DMS53 (cell line): ENCODE data around the gene CETP.
"Not testable (repeated sequence)": the region's sequence is repeated elsewhere in the genome, so short reads cannot be mapped to it uniquely, and the experiment has no call there.

ENCODE experiments used
- DNase-seq: peaks from one replicate; lab custom pipeline; 2025; lab: John Stamatoyannopoulos, UW

CETP gene

GRCh38 chr16:56999409-57000270, 37.9 kb downstream of the CETP start:
- no peak for DNase-seq

GRCh38 chr16:57000271-57001025, 38.7 kb downstream of the CETP start:
- DNase-seq: no peak

- DNase-seq: no peak
These were observed 39.4 kb downstream of the CETP start for GRCh38 chr16:57001026-57001679.

GRCh38 chr16:57003439-57004386, 42.0 kb downstream of the CETP start:
- DNase-seq: peak; percentile 43

GRCh38 chr16:57004387-57005250, 42.9 kb downstream of the CETP start:
- peak; percentile 44 for DNase-seq

GRCh38 chr16:57005597-57005996, 43.8 kb downstream of the CETP start:
- not testable (repeated sequence) for DNase-seq

GRCh38 chr16:57007050-57007449, 45.3 kb downstream of the CETP start:
- DNase-seq: no peak

- no peak for DNase-seq
These were observed 45.8 kb downstream of the CETP start for GRCh38 chr16:57007530-57007929.

- DNase-seq: no peak
These were observed 46.7 kb downstream of the CETP start for GRCh38 chr16:57008440-57008839.

- DNase-seq: no peak
These were observed 48.0 kb downstream of the CETP start for GRCh38 chr16:57009643-57010170.

GRCh38 chr16:57012353-57012752, 50.6 kb downstream of the CETP start:
- DNase-seq: no peak

GRCh38 chr16:57013229-57013628, 51.5 kb downstream of the CETP start:
- DNase-seq: no peak

GRCh38 chr16:57013902-57014301, 52.2 kb downstream of the CETP start:
- DNase-seq: no peak

GRCh38 chr16:57016301-57016700, 54.6 kb downstream of the CETP start:
- no peak for DNase-seq

- DNase-seq: no peak
These were observed 55.1 kb downstream of the CETP start for GRCh38 chr16:57016831-57017230.

GRCh38 chr16:57017251-57017650, 55.5 kb downstream of the CETP start:
- no peak for DNase-seq

GRCh38 chr16:57019746-57020145, 58.0 kb downstream of the CETP start:
- DNase-seq: no peak

GRCh38 chr16:57020651-57021050, 58.9 kb downstream of the CETP start:
- no peak for DNase-seq

- no peak for DNase-seq
These were observed 60.0 kb downstream of the CETP start for GRCh38 chr16:57021757-57022156.

- no peak for DNase-seq
These were observed 60.7 kb downstream of the CETP start for GRCh38 chr16:57022445-57022844.
